Testis (tissue), 3 donors: ENCODE measurements around the gene PPP1R10. TPM values are rescaled to one million over a fixed set of nuclear protein-coding genes. Genes with fewer than 3 reads are reported as not detected.
A peak's percentile ranks its signal among the peaks of the same experiment; 100 is the strongest.

ENCODE experiments used
- DNase-seq: peaks from one replicate; pipeline ENCODE4 v3.0.0-alpha.2; 2019
- H3K27ac ChIP-seq, 2 donors: fragments of 200-600 bp; sonication (generic); one replicate each; pipeline ENCODE4 v1.5.1; 2019
- H3K27me3 ChIP-seq: fragments of 200-600 bp; sonication (generic); one replicate; pipeline ENCODE4 v1.5.1; 2019
- H3K36me3 ChIP-seq: fragments of 200-600 bp; sonication (generic); one replicate; pipeline ENCODE4 v1.5.1; 2017; ENCODE audit warnings: low read depth; ENCODE audit errors: missing control alignments
- H3K4me1 ChIP-seq: fragments of 200-600 bp; sonication (generic); one replicate; pipeline ENCODE4 v1.5.1; 2019
- H3K4me3 ChIP-seq, 2 donors: fragments of 200-600 bp; sonication (generic); one replicate each; pipeline ENCODE4 v1.5.1; 2017 to 2019
- H3K9me3 ChIP-seq: fragments of 200-600 bp; sonication (generic); one replicate; pipeline ENCODE4 v1.5.1; 2017
- CTCF ChIP-seq, 3 experiments: fragments of 450-650 bp in 2 of 3; fragments of 200-600 bp in 1 of 3; sonication (generic) in 1 of 3; IDR thresholded peaks; one replicate each; pipeline ENCODE4 v1.5.1; 2016 to 2019; ENCODE audit warnings: antibody characterized with exemption in 3 of 3, mild to moderate bottlenecking in 2 of 3, moderate library complexity in 1 of 3
- POLR2A ChIP-seq: fragments of 450-650 bp; IDR thresholded peaks from one replicate; pipeline ENCODE4 v1.6.1; 2017; ENCODE audit warnings: antibody characterized with exemption, mild to moderate bottlenecking, moderate library complexity
- WGBS, 2 donors: methylation state at CpG; one replicate each; pipeline ENCODE4 v1.1.5; 2018; 5-methylcytosine and 5-hydroxymethylcytosine counted together
- intact Hi-C: fragments of 100-400 bp; cut with DNase I; formaldehyde crosslinking; loops from one replicate; pipeline ENCODE4 v1.15.1; 2023; ENCODE audit warnings: low total_unique reads
- microRNA counts, 2 donors: library from miRNA; unstranded; fragments of <30 nt; microRNA quantifications; one replicate each; lab custom pipeline; 2016
- microRNA-seq, 2 donors: library from miRNA; unstranded; fragments of <30 nt; microRNA quantifications; one replicate each; pipeline ENCODE4, GENCODE V29; 2016; ENCODE audit warnings: borderline number of aligned reads in 2 of 2, borderline replicate concordance in 1 of 2
- polyA plus RNA-seq: library from polyadenylated mRNA; stranded (reverse); fragments of 350-450 nt; fragmentation: Illumina TruSeq; extraction: RNeasy Lipid Tissue Mini Kit (QIAGEN cat#74804); gene quantifications from one replicate; pipeline ENCODE4 v1.2.3, GENCODE V29; 2014; ENCODE audit warnings: low read depth, low replicate concordance; ENCODE audit not compliant: insufficient read depth
- small RNA-seq, 2 donors: library from RNA; depleted of rRNA; stranded (forward); fragments of <200 nt; gene quantifications; one replicate each; pipeline ENCODE3, GENCODE V24; 2016
- total RNA-seq, 2 donors: library from RNA; depleted of rRNA; stranded (reverse); fragments of >200 nt; gene quantifications; one replicate each; pipeline ENCODE4 v1.2.3, GENCODE V29; 2016

Gene PPP1R10
- total and polyA plus RNA-seq, 3 donors from 2014 or later = 47.4 to 72.7 (median 50.8) TPM

GRCh38 chr6:30554962-30555815 lies 61.9 kb downstream of the PPP1R10 start:
- Histone ChIP-seq H3K9me3 (no peaks in the 10 kb centered on the region), H3K4me3 (peak overlapping the region; percentile 92 to 97), H3K4me1 (peaks cover 16% of the 10 kb centered on the region), H3K27me3 (no peaks in the 10 kb centered on the region), H3K36me3 (no peaks in the 10 kb centered on the region), H3K27ac (peak overlapping the region; percentile 96 to 99)
- peak; percentile 57 for DNase-seq
- TF ChIP-seq POLR2A = no peak
- no peak for TF ChIP-seq CTCF (IDR thresholded peaks at IDR 0.05)
- intact Hi-C loops = no loop called here
- 9 to 12% methylated on average over 24 to 34 of the region's 34 CpGs for WGBS, 2 donors

DNA sequence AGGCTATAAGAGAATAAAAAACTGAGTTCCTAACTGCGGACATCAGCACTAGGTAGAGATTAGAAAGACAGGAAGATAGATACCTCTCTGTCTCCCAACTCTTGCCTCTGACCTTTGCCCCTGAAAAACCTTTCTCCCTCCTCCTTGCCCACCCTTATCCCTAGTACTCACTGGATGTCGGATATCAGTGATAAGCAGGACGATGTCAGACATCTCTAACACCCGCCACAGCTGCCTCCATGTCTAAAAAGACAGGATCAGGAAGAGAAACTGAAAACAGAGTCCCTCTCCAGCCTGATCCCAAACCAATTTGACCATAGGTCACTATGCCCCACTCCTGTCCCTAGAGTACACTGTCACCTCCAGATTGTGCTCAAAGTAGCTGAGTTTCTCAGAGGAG lies 62.6 kb downstream of the PPP1R10 start:
- H3K9me3 ChIP-seq = no peaks in the 10 kb centered on the region

More for the DNA sequence above, 62.6 kb downstream of the PPP1R10 start:
- Histone ChIP-seq H3K36me3 (no peaks in the 10 kb centered on the region), H3K27ac (no peak overlapping the region), H3K4me1 (peaks cover 16% of the 10 kb centered on the region), H3K4me3 (no peak overlapping the region), H3K27me3 (no peaks in the 10 kb centered on the region)
- no peak for TF ChIP-seq CTCF (IDR thresholded peaks at IDR 0.05)
- no peak for TF ChIP-seq POLR2A
- DNase-seq = no peak
- WGBS, 2 donors = 84 to 85% methylated on average over 4 of the region's 4 CpGs
- intact Hi-C loops = no loop called here

MicroRNAs encoded within 50 kb of the gene (microRNA counts, 767-probe panel; counts per million panel counts)
- 0 to 152 counts per million in 2 donors for microRNA hsa-miR-877-5p (lab: Ali Mortazavi, UCI)

Small RNA genes within 50 kb of the gene (microRNA-seq; reads per million reads assigned to microRNA genes)
- 88.3 to 152 reads per million in 2 donors for gene MIR877

Small RNA genes within 50 kb of the gene (small RNA-seq; reads per million reads assigned to genes)
- gene MIR877 = 2.1 to 3.0 reads per million in 2 donors

Other genes with a start within 250 kb of the PPP1R10 start
- gene HLA-E, start 127.7 kb downstream of the PPP1R10 start, total RNA-seq = 100 to 1,000 TPM in 1 of 2 donors, 10 to 100 TPM in 1; 90.2 to 145 TPM
- 253 TPM for gene HLA-E, start 127.7 kb downstream of the PPP1R10 start, polyA plus RNA-seq
- gene GNL1, start 60.8 kb downstream of the PPP1R10 start, total RNA-seq = 10 to 100 TPM; 68.7 to 72.8 TPM
- 205 TPM for gene GNL1, start 60.8 kb downstream of the PPP1R10 start, polyA plus RNA-seq
- gene PRR3, start 59.9 kb downstream of the PPP1R10 start, total RNA-seq = 10 to 100 TPM; 11.2 to 22.9 TPM
- gene PRR3, start 59.9 kb downstream of the PPP1R10 start, polyA plus RNA-seq = 11.0 TPM
- 10 to 100 TPM; 63.2 to 67.1 TPM for gene ABCF1, start 45.8 kb downstream of the PPP1R10 start, total RNA-seq
- 104 TPM for gene ABCF1, start 45.8 kb downstream of the PPP1R10 start, polyA plus RNA-seq
- 10 to 100 TPM; 36.1 to 49.5 TPM for gene MRPS18B, start 597 bp upstream of the PPP1R10 start, total RNA-seq
- 54.5 TPM for gene MRPS18B, start 597 bp upstream of the PPP1R10 start, polyA plus RNA-seq
- 10 to 100 TPM; 20.7 to 36.4 TPM for gene ATAT1, start 9.6 kb upstream of the PPP1R10 start, total RNA-seq
- 29.4 TPM for gene ATAT1, start 9.6 kb upstream of the PPP1R10 start, polyA plus RNA-seq
- gene C6orf136, start 29.9 kb upstream of the PPP1R10 start, total RNA-seq = 10 to 100 TPM; 17.8 to 22.0 TPM
- gene C6orf136, start 29.9 kb upstream of the PPP1R10 start, polyA plus RNA-seq = 26.0 TPM
- gene DHX16, start 55.8 kb upstream of the PPP1R10 start, total RNA-seq = 10 to 100 TPM; 68.0 TPM
- 109 TPM for gene DHX16, start 55.8 kb upstream of the PPP1R10 start, polyA plus RNA-seq
- gene PPP1R18, start 69.4 kb upstream of the PPP1R10 start, total RNA-seq = 1 to 10 TPM; 9.0 to 9.3 TPM
- 24.9 TPM for gene PPP1R18, start 69.4 kb upstream of the PPP1R10 start, polyA plus RNA-seq
- 10 to 100 TPM in 1 of 2 donors, 1 to 10 TPM in 1; 9.5 to 10.5 TPM for gene NRM, start 73.7 kb upstream of the PPP1R10 start, total RNA-seq
- 26.6 TPM for gene NRM, start 73.7 kb upstream of the PPP1R10 start, polyA plus RNA-seq
- gene MDC1, start 100.0 kb upstream of the PPP1R10 start, total RNA-seq = 10 to 100 TPM; 56.6 to 79.3 TPM
- gene MDC1, start 100.0 kb upstream of the PPP1R10 start, polyA plus RNA-seq = 155 TPM
- 100 to 1,000 TPM; 173 to 252 TPM for gene TUBB, start 103.1 kb upstream of the PPP1R10 start, total RNA-seq
- gene TUBB, start 103.1 kb upstream of the PPP1R10 start, polyA plus RNA-seq = 309 TPM
- gene FLOT1, start 125.4 kb upstream of the PPP1R10 start, total RNA-seq = 10 to 100 TPM; 84.1 to 88.1 TPM
- gene FLOT1, start 125.4 kb upstream of the PPP1R10 start, polyA plus RNA-seq = 169 TPM
- 1 to 10 TPM; 1.4 to 7.7 TPM for gene IER3, start 127.3 kb upstream of the PPP1R10 start, total RNA-seq
- 11.1 TPM for gene IER3, start 127.3 kb upstream of the PPP1R10 start, polyA plus RNA-seq